Stimulated activated CD8-positive, alpha-beta memory T cell treated with anti-CD3 and anti-CD28 coated beads, Interleukin-4, amount 100 ng/mL, for 1 hour (primary cell): ENCODE measurements around the gene AGL.
"Not testable (repeated sequence)": the region's sequence is repeated elsewhere in the genome, so short reads cannot be mapped to it uniquely, and the experiment has no call there.

Experiments used
- DNase-seq, 2 donors: peaks; one replicate each; pipeline ENCODE4 v3.0.0-alpha.2; 2020; ENCODE audit warnings: low read depth in 2 of 2, low spot score in 1 of 2

Gene AGL

DNA sequence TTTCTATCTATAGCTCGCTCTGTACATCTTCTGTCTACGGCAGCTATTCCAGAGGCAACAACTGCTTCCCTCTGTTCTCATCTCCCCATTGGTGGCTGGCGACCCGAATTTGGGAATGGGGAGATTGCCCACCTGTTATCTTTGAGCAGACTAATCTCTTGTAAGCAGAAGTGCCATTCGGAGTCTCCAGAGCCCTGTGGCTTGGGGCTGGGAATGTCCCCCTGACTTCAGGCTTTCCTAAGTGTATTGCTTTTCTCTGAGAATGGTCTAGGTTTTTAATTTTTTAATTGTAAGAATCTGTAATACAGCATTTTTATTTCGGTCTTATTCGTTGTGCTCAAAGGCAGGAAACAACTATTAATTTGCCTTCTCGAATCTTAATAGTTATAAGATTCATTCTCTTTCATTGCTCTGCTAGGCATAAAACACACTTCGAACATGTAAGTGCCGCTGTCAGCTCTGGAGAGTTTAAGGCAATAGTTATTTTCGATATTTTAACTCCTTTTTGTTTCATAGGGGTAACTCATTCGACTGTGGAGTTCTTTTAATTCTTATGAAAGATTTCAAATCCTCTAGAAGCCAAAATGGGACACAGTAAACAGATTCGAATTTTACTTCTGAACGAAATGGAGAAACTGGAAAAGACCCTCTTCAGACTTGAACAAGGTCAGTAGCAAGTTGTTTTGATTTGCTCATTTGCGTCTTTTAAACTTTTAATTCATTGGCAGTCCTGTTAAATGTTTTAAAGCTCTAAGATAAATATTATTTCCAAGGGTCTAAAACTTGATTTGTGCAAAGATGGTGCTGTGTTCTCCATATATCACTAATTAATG, 514 bp downstream of the AGL start:
- DNase-seq: no peak

DNA sequence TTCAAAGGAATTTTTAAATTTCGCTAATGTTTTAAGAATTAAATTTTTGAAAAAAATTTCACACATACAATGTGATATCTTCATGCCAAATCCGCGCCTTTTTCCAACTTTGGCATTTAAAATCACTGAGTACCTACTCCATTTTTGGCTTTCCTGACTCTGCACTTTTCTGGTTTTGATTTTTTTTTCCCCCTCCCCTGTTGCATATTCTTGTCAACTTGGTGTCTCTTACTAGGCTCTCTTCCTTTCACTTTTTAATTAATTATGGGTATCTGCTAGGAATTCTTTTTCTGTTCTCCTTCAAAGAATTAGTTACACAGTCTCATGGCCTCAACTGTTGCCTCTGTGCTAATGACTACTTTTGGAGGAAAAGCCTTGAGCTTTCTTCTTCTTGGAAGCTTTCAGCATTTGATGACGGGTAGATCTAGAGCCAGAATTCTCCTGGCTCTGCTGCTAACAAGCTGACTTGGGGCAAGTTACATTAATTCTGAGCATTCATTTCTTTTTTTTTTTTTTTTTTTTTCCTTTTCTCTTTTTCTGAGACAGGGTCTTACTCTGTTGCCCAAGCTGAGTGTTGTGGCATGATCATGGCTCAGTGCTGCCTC, 1.8 kb downstream of the AGL start:
- no peak for DNase-seq

- DNase-seq: no peak
Measured at GRCh38 chr1:99852648-99853047, 2.5 kb downstream of the AGL start.

DNA sequence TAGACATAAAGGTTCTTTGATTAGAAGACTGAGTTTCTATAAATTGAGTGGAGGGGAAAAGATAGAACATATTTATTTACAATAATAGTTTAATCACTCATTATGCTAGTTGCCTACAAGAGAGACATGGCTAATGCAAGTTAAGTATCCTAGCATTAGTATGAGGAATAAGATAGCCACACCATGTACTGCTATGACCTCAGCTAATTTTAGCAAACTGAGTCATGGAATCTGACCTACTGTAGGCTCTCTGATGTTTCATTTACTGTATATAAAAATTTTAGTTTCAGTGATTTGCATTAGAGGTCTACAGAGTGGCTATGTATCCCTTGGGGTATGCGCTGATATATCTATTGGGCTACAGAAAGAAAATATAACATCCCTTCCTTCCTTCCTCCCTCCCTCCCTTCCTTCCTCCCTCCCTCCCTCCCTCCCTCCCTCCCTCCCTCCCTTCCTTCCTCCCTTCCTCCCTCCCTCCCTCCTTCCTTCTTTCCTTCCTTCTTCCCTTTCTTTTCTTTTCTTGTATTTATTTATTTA, 5.8 kb downstream of the AGL start:
- no peak for DNase-seq

- not testable (repeated sequence) for DNase-seq
Measured at GRCh38 chr1:99857041-99857440, 6.9 kb downstream of the AGL start.

- no peak for DNase-seq
Measured at GRCh38 chr1:99858286-99858685, 8.1 kb downstream of the AGL start.

DNA sequence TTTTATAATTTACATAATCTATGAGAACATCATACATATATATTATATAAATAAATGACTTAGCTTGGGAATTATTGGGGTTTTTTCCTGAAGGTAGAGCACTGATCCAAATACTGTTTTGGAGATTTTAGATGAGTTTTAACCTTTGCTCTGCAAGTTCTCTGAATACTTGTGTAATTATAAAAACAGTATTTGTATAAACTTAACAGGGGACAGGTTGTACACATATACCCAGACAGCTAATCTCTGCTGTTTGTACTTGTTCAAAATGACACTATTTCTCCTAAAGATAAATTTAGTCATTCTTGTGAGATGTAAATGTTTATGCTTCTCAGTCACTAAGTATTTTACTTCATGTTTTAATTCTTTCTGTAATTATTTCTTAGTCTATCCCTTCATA, 8.7 kb downstream of the AGL start:
- DNase-seq: no peak

GRCh38 chr1:99860703-99861102, 10.5 kb downstream of the AGL start:
- DNase-seq: no peak

DNA sequence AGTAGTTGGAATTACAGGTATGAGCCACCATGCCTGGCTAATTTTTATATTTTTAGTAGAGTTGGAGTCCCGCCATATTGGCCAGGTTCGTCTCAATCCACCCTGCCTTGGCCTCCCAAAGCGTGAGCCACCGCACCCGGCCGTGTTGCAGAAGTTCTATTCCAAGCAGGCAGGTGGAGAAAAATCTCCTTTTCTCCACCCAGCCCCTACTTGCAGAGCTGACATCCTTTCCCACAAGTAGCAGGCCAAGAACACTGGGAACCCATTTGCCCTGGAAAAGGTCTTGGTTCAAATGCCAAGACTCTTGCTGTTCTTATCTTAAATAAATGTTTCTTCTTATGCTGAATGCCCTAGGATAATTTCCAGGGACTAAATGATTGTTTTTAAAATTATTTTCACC, 17.5 kb downstream of the AGL start:
- DNase-seq: no peak

GRCh38 chr1:99869304-99869703, 19.1 kb downstream of the AGL start:
- no peak for DNase-seq

- no peak for DNase-seq
Measured at GRCh38 chr1:99869723-99870122, 19.6 kb downstream of the AGL start.

- DNase-seq: no peak
Measured at GRCh38 chr1:99872063-99872462, 21.9 kb downstream of the AGL start.

DNA sequence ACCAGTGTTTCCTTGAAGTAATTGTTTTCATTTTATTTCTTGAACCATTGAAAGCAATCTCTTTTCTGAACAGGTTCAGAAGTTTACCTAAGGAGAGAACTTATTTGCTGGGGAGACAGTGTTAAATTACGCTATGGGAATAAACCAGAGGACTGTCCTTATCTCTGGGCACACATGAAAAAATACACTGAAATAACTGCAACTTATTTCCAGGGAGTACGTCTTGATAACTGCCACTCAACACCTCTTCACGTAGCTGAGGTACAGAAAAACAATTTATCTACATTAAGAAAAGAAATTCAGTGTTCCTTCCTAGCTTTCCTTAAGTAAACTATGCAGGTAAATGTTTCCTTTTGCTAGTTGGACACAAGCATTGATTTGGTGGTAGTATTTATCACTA, 27.4 kb downstream of the AGL start:
- DNase-seq: no peak

GRCh38 chr1:99886179-99886578, 36.0 kb downstream of the AGL start:
- no peak for DNase-seq

- no peak for DNase-seq
Measured at GRCh38 chr1:99886841-99887240, 36.7 kb downstream of the AGL start.

GRCh38 chr1:99887890-99888289, 37.7 kb downstream of the AGL start:
- no peak for DNase-seq

DNA sequence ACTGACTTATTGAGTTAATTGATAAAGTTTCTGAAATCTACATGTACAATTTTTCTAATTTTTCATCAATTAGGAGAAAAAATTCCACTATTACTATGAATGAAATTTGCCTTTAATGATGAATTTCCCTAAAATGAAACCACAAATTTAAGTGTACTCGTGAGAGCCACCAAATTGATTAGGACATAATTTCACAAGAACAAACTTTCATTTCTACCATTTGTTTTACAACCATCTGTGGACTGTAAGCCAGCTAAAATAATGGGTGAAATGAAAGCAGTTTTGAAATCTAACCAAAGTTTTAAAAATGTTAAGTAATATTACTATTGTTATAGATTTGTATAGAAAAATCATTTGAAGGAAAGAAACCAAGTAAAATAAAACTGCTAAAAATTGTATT, 41.8 kb downstream of the AGL start:
- DNase-seq: no peak

DNA sequence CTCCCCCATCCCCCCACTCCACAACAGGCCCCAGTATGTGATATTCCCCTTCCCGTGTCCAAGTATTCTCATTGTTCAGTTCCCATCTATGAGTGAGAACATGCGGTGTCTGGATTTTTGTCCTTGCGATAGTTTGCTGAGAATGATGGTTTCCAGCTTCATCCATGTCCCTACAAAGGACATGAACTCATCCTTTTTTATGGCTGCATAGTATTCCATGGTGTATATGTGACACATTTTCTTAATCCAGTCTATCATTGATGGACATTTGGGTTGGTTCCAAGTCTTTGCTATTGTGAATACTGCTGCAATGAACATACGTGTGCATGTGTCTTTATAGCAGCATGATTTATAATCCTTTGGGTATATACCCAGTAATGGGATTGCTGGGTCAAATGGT, 53.1 kb downstream of the AGL start:
- DNase-seq: not testable (repeated sequence)

DNA sequence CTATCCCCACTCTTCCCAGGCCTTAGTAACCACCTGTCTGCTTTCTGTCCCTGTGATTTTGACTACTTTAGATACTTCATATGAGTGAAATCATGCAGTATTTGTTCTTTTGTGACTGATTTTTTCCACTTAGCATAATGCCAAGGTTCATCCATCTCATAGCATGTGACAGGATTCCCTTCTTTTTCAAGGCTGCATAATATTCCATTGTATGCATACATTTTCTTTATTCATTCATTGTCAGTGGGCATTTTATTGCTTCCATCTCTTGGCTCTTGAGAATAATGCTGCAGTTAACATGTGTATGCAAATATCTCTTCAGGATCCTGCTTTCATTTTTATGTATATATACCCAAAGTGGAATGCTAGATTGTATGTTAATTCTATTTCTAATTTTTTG, 56.4 kb downstream of the AGL start:
- DNase-seq: no peak

GRCh38 chr1:99917214-99917613, 67.1 kb downstream of the AGL start:
- no peak for DNase-seq

DNA sequence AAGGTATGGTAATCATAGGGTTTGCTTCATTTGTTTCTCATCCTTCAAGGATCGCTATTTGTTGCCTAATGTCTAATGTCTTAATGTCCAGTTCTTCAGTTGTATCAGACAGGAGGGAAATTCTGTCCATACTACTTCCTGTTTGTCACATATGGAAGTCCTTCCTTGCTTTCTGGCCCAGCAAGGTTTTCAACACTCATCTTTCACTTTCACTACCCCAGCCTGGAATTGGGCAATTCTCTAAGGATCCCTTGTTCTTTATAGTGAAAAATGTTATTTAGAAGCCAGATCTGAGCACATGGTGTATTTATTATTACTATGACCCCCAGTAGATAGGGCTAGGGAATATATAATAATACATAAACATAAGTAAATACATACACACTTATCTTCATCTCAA, 69.1 kb downstream of the AGL start:
- DNase-seq: no peak

DNA sequence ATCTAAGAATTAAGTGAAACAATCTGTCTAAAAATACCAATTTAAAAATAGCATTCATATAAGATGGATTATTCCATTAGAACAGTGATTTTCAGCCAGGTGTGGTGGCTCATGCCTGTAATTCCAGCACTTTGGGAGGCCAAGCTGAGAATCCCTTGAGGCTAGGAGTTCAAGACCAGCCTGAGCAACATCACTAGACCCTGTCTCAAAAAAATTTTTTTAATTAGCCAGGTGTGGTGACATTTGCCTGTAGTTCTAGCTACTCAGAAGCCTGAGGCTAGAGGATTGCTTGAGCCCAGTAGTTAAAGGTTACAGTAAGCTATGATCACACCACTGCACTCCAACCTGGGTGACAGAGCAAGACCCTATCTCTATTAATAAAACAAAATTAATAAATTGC, 84.6 kb downstream of the AGL start:
- DNase-seq: no peak

- DNase-seq: no peak
Measured at GRCh38 chr1:99935534-99935933, 85.4 kb downstream of the AGL start.
